ENCODE data around the gene MRPL11.
"Not testable (repeated sequence)": the region's sequence is repeated elsewhere in the genome, so short reads cannot be mapped to it uniquely, and the experiment has no call there.

The MRPL11 gene

GRCh38 chr11:66467034-66467659, 28.5 kb upstream of the MRPL11 start:
- peak; percentile 14 for DNase-seq (ENCODE audit: low spot score)

GRCh38 chr11:66466225-66467033, 27.8 kb upstream of the MRPL11 start, which contains the start of gene PELI3:
Gene PELI3 (plus strand): TSS chr11:66466905. CDS start chr11:66468129, 1,224 bp downstream.
- peak; percentile 93 for DNase-seq (ENCODE audit: low spot score)

GRCh38 chr11:66465373-66466224, 27.0 kb upstream of the MRPL11 start:
- peak; percentile 18 for DNase-seq (ENCODE audit: low spot score)

DNA sequence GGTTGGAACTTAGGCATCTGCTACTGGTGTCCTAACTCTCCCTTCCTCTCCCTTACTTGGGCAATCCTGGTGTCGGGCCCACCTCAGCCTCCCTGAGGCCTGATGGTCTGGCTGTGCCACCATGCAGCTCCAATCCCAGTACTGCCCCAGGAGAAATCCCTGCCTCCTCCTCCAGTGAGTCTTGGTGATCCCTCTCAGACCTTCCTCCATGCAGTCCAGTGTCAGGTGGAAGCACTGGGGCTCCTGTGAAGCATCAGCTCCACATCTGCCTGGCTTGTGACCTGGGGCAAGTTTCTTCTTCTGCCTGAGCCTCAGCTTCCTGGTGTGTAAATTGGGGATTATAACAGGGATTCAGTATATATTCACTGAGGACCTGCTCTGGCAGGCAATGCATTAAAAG, 26.3 kb upstream of the MRPL11 start:
- peak; percentile 16 for DNase-seq (ENCODE audit: low spot score)

DNA sequence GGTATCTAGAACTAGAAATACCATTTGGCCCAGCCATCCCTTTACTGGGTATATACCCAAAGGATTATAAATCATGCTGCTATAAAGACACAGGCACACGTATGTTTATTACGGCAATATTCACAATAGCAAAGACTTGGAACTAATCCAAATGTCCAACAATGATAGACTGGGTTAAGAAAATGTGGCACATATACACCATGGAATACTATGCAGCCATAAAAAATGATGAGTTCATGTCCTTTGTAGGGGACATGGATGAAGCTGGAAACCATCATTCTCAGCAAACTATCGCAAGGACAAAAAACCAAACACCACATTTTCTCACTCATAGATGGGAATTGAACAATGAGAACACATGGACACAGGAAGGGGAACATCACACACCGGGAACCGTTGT, 25.5 kb upstream of the MRPL11 start:
- DNase-seq (ENCODE audit: low spot score) = not testable (repeated sequence)

- no peak for DNase-seq (ENCODE audit: low spot score)
These were observed 24.3 kb upstream of the MRPL11 start for GRCh38 chr11:66462911-66463310.

- no peak for DNase-seq (ENCODE audit: low spot score)
These were observed 23.4 kb upstream of the MRPL11 start for GRCh38 chr11:66462010-66462409.

GRCh38 chr11:66459138-66459778, 20.6 kb upstream of the MRPL11 start:
- DNase-seq (ENCODE audit: low spot score) = no peak

- DNase-seq (ENCODE audit: low spot score) = no peak
These were observed 19.2 kb upstream of the MRPL11 start for GRCh38 chr11:66457826-66458225.

- no peak for DNase-seq (ENCODE audit: low spot score)
These were observed 16.2 kb upstream of the MRPL11 start for GRCh38 chr11:66454828-66455227.

- no peak for DNase-seq (ENCODE audit: low spot score)
These were observed 15.6 kb upstream of the MRPL11 start for GRCh38 chr11:66454247-66454646.

GRCh38 chr11:66451663-66452062, 13.0 kb upstream of the MRPL11 start:
- DNase-seq (ENCODE audit: low spot score) = no peak

GRCh38 chr11:66450560-66450959, 11.9 kb upstream of the MRPL11 start:
- DNase-seq (ENCODE audit: low spot score) = no peak

- no peak for DNase-seq (ENCODE audit: low spot score)
These were observed 9.9 kb upstream of the MRPL11 start for GRCh38 chr11:66448523-66448922.

GRCh38 chr11:66447012-66447411, 8.4 kb upstream of the MRPL11 start:
- no peak for DNase-seq (ENCODE audit: low spot score)

GRCh38 chr11:66443602-66444001, 5.0 kb upstream of the MRPL11 start:
- DNase-seq (ENCODE audit: low spot score) = no peak

GRCh38 chr11:66440940-66441282, 2.3 kb upstream of the MRPL11 start:
- not testable (repeated sequence) for DNase-seq (ENCODE audit: low spot score)

DNA sequence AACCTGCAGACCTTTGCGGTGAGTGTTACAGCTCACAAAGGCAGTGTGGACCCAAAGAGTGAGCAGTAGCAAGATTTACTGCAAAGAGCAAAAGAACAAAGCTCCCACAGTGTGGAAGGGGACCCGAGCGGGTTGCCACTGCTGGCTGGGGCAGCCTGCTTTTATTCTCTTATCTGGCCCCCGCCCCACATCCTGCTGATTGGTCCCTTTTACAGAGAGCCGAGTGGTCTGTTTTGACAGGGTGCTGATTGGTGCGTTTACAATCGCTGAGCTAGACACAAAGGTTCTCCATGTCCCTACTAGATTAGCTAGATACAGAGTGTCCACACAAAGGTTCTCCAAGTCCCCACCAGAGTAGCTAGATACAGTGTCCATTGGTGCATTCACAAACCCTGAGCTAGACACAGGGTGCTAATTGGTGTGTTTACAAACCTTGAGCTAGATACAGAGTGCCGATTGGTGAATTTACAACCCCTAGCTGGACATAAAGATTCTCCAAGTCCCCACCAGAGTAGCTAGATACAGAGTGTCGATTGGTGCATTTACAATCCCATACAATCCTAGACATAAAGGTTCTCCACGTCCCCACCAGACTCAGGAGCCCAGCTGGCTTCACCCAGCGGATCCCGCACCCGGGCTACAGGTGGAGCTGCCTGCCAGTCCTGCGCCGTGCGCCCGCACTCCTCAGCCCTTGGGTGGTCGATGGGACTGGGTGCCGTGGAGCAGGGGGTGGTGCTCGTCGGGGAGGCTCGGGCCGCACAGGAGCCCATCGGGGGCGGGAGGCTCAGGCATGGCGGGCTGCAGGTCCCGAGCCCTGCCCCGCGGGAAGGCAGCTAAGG, 1.7 kb upstream of the MRPL11 start:
- not testable (repeated sequence) for DNase-seq (ENCODE audit: low spot score)

DNA sequence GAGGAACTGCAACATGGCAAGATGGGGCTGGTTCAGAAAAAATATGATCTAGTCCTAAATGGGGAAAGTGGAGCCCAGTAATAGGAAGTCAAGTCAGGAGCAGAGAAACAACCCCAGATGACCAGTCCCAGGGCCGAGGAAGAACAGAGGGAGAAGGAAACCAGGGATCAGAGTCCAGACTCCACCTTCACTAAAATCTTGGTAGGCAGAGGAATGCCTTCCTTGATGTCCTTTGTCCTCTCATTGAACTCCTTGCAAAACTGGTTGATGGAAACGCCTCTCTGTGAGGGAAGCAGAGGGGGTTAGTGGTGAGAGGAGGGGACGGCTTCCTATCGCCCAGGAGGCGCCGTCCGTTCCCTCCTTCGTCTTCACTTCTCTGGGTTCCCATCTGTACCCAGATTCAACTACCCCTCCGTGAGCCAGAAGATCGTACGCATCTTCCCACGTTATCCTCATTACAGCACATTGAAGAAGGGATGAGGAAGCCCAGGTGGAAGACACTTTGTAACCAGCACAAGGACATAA, 607 bp downstream of the MRPL11 start:
- no peak for DNase-seq (ENCODE audit: low spot score)

GRCh38 chr11:66432597-66432996, 6.1 kb downstream of the MRPL11 start:
- no peak for DNase-seq (ENCODE audit: low spot score)

GRCh38 chr11:66431871-66432329, 6.7 kb downstream of the MRPL11 start:
- DNase-seq (ENCODE audit: low spot score) = peak; percentile 29
